Measurements from ENCODE around the gene ARFIP1. TPM values are rescaled to one million over a fixed set of nuclear protein-coding genes. Genes with fewer than 3 reads are reported as not detected.

Gene ARFIP1
- total and polyA plus RNA-seq, 8 donors, result 9.2 to 20.6 (median 11.3) TPM

DNA sequence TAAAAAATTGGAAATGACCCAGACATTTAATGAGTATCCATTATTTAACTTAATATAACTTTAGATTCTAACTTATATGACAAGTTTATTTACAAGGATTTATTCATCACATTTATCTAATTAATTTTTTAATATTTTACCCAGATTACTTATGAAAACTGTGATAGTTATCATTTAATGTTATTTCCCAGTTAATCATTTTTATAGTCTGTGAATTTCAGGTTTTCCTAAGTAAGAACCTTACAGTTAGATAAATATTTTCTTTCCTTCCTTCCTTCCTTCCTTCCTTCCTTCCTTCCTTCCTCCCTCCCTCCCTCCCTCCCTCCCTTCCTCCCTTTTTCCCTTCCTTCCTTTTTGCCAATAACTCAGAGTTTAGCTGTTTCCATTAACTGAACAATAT is 141.5 kb downstream of the ARFIP1 start:
- H3K4me3 ChIP-seq, result no peak overlapping the region

DNA sequence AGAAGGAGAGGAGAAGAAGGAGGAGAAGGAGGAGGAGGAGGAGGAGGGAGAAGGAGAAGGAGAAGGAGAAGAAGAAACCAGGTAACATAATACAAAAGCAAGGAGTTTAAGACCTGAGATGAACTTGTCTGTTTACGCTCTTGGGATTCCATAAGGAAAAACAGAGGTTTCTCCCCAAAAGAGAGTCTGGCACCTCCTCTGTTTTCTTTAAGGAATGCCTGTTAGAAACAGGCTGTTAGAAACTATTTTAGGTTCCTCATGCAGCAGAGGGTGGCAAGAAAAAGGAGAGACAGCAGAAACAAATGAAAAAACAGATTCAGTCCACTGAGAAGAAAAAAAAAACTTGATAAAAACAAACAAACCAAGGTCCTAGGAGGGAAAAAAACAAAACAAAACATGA is 146.1 kb downstream of the ARFIP1 start:
- intact Hi-C loops (cut with DNase I), result no loop called here
- H3K4me1 ChIP-seq, result no peaks in the 10 kb centered on the region
- no peaks in the 10 kb centered on the region for H3K27me3 ChIP-seq
- WGBS, 2 donors, result 95 to 100% methylated on average over 1 of the region's 1 CpG
- H3K9me3 ChIP-seq, result no peaks in the 10 kb centered on the region
- H3K4me3 ChIP-seq, result no peak overlapping the region
- TF ChIP-seq, protein P1, sequence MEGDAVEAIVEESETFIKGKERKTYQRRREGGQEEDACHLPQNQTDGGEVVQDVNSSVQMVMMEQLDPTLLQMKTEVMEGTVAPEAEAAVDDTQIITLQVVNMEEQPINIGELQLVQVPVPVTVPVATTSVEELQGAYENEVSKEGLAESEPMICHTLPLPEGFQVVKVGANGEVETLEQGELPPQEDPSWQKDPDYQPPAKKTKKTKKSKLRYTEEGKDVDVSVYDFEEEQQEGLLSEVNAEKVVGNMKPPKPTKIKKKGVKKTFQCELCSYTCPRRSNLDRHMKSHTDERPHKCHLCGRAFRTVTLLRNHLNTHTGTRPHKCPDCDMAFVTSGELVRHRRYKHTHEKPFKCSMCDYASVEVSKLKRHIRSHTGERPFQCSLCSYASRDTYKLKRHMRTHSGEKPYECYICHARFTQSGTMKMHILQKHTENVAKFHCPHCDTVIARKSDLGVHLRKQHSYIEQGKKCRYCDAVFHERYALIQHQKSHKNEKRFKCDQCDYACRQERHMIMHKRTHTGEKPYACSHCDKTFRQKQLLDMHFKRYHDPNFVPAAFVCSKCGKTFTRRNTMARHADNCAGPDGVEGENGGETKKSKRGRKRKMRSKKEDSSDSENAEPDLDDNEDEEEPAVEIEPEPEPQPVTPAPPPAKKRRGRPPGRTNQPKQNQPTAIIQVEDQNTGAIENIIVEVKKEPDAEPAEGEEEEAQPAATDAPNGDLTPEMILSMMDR (IDR thresholded peaks at IDR 0.05), result no peak
- no peaks in the 10 kb centered on the region for H3K36me3 ChIP-seq
- no peak for FAIRE-seq
- no peak for ATAC-seq
- DNase-seq, result no peak
- no peak overlapping the region for H3K27ac ChIP-seq

More for the DNA sequence above, 141.5 kb downstream of the ARFIP1 start:
- TF ChIP-seq, protein P1 (IDR thresholded peaks at IDR 0.05), result no peak
- ATAC-seq (no peak), DNase-seq (no peak), FAIRE-seq (no peak)
- Histone ChIP-seq H3K27ac (no peak overlapping the region), H3K36me3 (no peaks in the 10 kb centered on the region), H3K27me3 (no peaks in the 10 kb centered on the region), H3K9me3 (no peaks in the 10 kb centered on the region), H3K4me1 (no peaks in the 10 kb centered on the region)
- intact Hi-C loops (cut with DNase I), result no loop called here

DNA sequence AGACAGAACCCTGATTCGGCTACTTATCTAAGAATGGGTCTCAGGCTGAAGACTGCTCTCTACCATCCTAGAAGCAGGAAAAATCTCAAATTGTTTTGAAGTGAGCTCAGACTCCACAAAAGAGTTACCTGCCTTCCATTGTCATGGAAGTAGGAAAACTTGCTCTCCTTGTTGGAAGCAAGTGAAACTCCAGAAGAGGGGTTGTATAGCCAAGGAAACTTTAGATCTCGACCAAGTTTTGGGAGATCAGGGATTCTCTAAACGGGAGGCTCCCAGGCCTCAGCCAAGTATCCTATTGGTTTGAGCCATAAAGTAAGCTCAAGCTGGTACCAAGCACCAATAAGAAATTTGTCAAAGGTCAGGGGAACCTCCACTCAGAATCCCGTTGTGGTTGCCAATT is 147.2 kb downstream of the ARFIP1 start:
- TF ChIP-seq, protein P1 (IDR thresholded peaks at IDR 0.05), result no peak
- no peaks in the 10 kb centered on the region for H3K36me3 ChIP-seq
- WGBS, 2 donors, result 85 to 90% methylated on average over 4 of the region's 4 CpGs
- no peaks in the 10 kb centered on the region for H3K4me1 ChIP-seq
- FAIRE-seq (no peak), DNase-seq (no peak), ATAC-seq (no peak)
- H3K4me3 ChIP-seq, result no peak overlapping the region
- H3K27me3 ChIP-seq, result no peaks in the 10 kb centered on the region
- no peaks in the 10 kb centered on the region for H3K9me3 ChIP-seq
- intact Hi-C loops (cut with DNase I), result no loop called here
- H3K27ac ChIP-seq, result no peak overlapping the region

DNA sequence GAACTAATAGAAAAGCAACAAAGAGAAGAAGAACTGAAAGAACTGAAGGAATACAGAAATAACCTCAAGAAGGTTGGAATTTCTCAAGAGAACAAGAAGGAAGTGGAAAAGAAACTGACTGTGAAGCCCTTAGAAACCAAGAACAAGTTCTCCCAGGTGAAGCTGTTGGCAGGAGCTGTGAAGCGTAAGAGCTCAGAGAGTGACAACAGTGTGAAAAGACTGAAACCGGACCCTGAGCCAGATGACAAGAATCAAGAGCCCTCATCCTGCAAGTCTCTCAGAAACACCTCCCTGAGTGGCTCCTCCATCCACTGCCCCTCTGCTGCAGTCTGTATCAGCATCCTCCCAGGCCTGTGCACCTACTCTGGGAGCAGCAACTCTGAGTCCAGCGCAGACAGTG is 148.0 kb downstream of the ARFIP1 start:
- Histone ChIP-seq H3K9me3 (no peaks in the 10 kb centered on the region), H3K36me3 (no peaks in the 10 kb centered on the region), H3K4me3 (no peak overlapping the region), H3K27ac (no peak overlapping the region), H3K27me3 (no peaks in the 10 kb centered on the region), H3K4me1 (no peaks in the 10 kb centered on the region)
- ATAC-seq, result no peak
- no peak for DNase-seq
- 97% methylated on average over 3 of the region's 3 CpGs for WGBS, 2 donors
- TF ChIP-seq, protein P1 (IDR thresholded peaks at IDR 0.05), result no peak
- no peak for FAIRE-seq
- intact Hi-C loops (cut with DNase I), result no loop called here

DNA sequence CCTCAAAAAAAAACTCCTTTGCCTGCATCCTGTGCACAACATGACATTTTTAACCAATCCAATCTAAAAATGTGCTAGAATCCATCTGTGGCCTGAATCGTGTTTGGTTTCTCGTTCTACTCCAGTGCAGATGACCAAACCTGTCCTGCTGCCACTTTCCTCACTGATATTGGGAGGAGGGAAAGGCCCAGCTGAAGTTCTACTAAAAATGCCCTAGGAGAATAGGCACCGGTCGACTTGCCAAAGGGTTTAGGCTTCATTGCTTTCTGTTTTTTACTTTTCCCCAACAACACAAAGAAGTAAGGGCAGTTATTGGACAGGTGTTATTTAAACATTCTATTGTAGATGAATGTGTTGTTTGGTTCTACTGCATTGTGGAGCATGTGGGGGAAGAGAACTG is 148.5 kb downstream of the ARFIP1 start:
- no peak overlapping the region for H3K27ac ChIP-seq
- WGBS, 2 donors, result 94 to 97% methylated on average over 4 of the region's 4 CpGs
- FAIRE-seq (no peak), DNase-seq (no peak), ATAC-seq (no peak)
- intact Hi-C loops (cut with DNase I), result no loop called here
- H3K4me1 ChIP-seq, result no peaks in the 10 kb centered on the region
- no peaks in the 10 kb centered on the region for H3K9me3 ChIP-seq
- H3K27me3 ChIP-seq, result no peaks in the 10 kb centered on the region
- TF ChIP-seq, protein P1 (IDR thresholded peaks at IDR 0.05), result no peak
- no peaks in the 10 kb centered on the region for H3K36me3 ChIP-seq
- H3K4me3 ChIP-seq, result no peak overlapping the region
